Transverse colon (tissue), 3 donors: ENCODE measurements around the gene SHISA5.

Experiments used
- CTCF ChIP-seq, 5 experiments: fragments of 200-600 bp in 3 of 5; fragments of 450-650 bp in 2 of 5; sonication (generic) in 3 of 5; IDR thresholded peaks; 1 replicate in 2 of 5; 2 replicates in 3 of 5; pipeline ENCODE4 v1.5.1; 2016 to 2017; ENCODE audit warnings: antibody characterized with exemption in 5 of 5, inconsistent platforms in 3 of 5, mild to moderate bottlenecking in 2 of 5, moderate library complexity in 1 of 5
- POLR2A ChIP-seq: fragments of 450-650 bp; IDR thresholded peaks from one replicate; pipeline ENCODE4 v1.6.1; 2016; ENCODE audit warnings: antibody characterized with exemption, mild to moderate bottlenecking, moderate library complexity

GRCh38 chr3:48470286-48470685, 33.7 kb downstream of the SHISA5 start:
- TF ChIP-seq CTCF (IDR thresholded peaks at IDR 0.05) (no peak), POLR2A (no peak)
